EL (cell line): ENCODE results near the gene HCAR3.
A peak's percentile ranks its signal among the peaks of the same experiment; 100 is the strongest.
"Not testable (repeated sequence)": the region's sequence is repeated elsewhere in the genome, so short reads cannot be mapped to it uniquely, and the experiment has no call there.

Experiments
- DNase-seq: peaks from one replicate; pipeline ENCODE4 v3.0.0-alpha.2; 2016

HCAR3 gene

DNA sequence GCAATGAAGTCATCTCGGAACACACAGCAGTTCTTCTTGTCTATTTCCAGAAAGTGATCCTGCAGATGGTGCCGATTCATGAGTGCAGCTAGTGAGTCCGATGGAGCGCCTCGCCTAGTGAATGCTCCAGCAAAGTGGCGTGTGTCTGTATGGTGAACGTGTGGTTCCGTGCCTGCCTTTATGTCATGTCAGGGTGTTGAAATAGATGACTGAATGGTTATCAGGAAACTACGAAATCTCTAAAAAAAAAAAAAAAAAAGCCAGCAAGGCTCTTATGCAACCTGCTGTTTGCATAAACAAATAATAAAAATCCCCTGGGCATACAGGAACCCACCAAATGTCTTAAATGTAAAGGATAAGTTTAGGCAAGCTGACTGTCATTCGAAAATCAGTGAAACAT is at the start of gene HCAR3:
Gene HCAR3, minus strand, starts transcription at position 154 of the 400 bp plus-strand sequence. Its CDS starts 74 bp downstream, at position 80.
- DNase-seq, result not testable (repeated sequence)

DNA sequence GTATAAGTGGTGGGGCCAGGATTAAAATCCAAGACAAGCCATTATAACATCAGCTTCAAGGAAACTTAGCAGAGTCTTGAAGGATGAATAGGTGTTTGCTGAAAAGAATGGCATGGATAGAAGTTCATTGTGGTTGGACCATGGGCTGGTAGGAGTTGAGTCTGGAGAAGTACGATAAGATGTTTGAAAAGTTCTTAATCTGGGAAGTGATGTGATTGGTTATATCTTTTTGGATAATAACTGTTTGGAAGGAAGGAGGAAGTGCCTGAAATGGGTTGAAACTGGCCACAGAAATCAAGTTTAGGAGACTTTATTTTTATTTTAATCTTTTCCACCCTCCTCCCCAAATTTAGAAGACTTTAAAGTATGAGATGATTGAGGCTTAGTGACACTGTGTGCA is 41.0 kb upstream of the HCAR3 start:
- DNase-seq, result no peak

DNA sequence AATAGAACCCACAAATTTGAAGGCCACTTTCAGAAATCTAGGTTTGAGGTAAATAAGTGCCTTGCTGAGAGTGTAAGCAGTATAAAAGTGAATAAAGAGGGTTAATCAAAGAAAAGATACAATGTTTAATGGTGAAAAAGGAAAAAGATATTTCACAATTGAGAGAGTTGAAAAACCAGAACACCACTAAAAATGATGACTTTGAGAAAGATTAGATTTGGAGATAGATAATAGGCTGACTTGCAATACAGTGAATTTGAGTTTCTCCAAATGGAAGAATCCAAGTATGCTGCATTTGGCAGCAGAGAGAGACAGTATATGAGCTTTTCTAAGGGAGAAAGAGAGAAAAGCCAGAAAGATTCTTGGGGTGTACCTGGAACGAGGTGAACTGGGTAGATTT is 38.2 kb upstream of the HCAR3 start:
- no peak for DNase-seq

DNA sequence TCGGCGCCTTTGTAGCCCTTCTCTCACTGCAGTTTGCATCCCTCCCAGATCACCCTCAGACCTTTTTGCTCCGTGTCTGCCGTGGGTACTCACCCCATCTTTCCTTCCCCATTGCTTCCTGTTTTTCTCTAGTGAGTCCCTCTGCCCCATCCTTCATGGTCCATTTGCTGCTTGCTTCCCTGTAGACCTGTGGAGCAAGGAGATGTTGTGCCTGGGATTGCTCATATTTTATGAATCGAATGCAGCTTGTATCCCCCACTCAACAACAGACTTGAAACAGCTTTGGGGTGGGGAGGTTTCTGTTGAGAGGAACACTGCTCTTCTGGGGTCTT is 36.7 kb upstream of the HCAR3 start:
- peak; percentile 10 for DNase-seq

DNA sequence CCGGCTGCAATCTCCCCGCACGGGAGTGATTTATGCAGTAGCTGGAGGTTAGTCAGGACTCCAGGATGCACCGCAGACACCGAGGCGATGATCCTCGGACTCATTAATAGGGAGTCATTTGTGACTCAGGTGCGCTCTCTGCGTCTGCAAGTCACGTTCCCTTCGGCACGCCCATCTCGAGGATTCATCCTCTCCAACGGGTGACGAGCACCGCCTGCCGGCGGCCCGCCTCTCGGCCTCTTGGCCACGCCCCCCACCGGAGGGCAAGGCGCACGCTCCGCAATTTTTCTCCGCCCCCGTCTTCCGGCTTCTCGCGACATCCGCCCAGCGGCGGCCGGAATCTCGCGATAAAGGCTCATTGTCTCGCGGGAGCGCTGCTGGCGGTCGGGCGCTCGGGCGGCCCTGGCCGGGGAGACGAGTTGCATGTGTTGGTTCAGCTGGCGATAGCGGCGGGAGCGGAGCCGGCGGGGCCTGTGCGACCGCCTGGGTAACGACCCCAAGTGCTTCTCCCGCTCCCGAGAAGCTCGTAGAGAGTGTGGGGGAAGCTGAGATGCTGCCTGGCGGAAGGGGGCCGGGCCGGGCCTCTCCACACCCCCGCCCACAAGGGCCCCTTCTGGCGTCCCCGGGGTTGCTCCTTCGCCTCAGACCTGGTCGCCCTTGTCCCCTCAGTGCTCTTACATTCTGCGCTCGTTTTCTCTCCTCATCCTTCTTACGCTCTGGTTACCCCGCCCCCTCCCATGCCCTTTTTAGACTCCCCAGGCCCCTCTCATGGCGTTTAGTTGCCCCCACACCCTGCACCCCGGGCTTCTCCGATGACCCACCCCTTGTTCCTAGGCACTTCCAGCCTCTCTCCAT is 36.1 kb upstream of the HCAR3 start, which contains the start of gene DENR:
Gene DENR, plus strand, starts transcription at position 361 of the 855 bp plus-strand sequence. CDS start 878 bp downstream, outside the sequence.
- peak; percentile 98 for DNase-seq

DNA sequence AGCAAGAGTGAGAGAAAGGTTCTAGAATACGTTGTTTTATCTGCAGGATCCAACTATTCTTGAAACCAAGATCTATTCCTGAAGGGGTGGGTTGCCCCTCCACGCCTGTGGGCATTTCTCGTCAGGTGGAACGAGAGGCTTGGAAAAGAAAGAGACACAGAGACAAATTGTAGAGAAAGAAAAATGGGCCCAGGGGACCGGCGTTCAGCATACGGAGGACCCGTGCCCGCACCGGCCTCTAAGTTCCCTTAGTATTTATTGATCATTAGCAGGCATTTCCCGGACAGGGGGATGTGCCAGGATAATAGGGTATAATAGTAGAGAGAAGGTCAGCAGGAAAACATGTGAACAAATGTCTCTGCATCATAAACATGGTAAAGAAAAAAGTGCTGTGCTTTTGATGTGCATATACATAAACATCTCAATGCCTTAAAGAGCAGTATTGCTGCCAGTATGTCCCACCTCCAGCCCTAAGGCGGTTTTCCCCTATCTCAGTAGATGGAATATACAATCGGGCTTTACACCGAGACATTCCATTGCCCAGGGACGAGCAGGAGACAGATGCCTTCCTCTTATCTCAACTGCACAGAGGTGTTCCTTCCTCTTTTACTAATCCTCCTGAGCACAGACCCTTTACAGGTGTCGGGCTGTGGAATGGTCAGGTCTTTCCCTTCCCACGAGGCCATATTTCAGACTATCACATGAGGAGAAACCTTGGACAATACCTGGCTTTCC is 34.3 kb upstream of the HCAR3 start:
- not testable (repeated sequence) for DNase-seq

DNA sequence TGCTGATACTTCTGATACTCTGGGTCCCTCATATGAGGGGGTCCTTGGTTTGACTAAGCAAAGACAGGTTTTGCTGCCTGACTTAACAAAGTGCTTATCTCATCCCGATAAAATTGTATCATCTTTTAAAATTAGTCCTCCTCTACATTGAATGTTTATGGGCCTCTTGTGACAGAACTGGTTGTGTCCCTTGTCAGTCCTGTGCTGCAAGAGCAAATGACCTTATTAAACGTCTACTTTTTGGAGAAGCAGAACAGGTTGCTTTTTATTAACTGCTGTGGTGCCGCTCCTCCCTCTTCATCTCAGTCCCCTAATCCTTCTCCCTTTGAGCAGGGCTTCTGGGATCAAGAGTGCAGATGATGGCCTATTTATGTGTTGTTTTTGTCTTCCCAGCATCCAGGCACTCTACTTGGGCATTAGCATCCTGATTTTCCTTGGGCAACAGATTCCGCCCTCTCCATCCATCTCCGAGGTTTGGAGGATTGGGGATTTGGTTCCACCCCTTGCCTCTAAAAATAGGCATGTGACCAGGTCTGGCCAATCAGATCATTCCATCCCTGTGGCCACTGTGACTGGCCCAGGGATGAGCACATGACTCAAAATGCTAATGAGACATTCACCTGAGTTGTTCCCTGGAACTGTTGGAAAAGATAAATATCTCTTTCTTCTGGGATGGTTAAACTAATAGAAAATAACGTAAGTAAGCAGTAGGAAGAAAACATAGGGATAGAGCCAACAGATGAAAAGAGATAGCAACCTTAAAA is 33.1 kb upstream of the HCAR3 start:
- no peak for DNase-seq

DNA sequence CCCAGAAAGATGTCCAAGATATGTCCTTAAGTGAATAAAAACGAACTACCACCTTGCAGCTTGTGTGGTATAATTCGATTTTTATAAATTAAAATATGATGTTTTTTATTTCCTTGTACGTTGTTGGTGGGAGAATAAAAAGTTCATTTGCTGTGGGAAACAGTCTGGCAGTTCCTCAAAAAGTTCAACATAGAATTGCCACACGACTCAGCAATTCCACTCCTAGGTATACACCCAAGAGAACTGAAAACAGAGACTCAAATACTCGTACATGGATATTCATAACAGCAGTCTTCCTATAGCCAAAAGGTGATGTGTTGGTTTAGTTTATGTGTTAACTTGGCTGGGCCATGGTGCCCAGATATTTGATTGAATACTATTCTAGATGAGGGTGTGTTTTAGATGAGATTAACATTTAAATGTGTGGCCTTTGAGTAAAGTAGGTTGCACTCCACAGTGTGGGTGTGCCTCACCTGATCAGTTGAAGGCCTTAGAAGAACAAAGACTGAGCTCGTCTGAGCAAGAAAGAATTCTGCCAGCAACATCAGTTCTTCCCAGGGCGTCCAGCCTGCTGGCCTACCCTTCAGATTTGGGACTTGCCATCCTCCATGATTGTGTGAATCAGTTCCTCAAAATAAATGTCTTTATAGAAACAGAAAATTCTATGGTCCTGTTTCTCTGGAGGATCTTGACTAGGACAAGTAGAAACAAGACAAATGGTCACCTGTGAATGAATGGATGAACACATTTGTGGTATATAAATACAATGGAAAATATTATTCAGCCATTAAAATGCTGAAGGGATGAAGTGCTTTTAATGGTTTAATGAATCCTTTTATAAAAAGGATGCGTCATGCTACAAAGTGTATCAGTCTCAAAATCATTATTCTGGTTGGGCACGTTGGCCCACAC is 30.9 kb upstream of the HCAR3 start:
- no peak for DNase-seq

DNA sequence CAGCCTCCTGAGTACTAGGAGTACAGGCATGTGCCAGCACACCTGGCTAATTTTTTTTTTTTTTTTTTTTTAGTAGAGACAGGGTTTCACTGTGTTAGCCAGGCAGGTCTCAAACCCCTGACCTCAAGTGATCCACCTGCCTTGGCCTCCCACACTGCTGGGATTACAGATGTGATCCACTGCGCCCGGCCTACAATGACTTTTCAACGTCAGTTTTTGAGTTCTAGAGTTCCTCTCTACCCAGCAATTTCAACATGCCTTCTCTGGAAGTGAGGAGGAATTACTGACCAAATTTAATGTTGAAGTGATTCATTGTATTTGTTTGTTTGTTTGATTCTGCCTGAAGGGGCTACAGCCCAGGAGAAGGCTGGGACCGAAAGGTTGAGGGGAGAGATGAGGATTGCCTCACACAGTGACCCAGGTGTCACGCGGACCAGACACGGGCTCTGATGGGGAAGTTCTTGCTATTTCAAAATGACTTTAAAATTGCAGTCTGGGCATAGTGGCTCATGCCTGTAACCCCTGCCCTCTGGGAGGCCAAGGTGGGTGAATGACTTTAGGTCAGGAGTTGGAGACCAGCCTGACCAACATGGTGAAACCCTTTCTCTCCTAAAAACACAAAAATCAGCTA is 27.4 kb upstream of the HCAR3 start:
- no peak for DNase-seq

DNA sequence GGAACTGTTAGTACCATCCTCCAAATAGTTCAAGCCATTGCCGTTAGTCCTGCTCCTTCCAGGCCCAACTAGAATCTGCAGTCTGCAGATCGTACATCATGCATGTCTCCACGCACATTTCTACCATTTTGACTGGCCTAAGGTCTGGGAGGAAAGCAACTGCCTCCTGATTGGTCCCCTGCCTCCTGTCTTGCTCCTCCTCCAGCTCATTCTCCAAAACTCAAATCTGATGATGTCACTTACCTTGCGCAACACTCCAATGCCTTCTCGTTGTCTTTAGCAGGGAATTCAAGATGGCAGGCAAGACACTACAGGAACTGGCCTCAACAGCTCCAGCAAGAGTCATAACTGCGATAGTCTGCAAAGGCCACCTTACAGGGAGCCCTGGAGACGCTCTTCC is 23.7 kb upstream of the HCAR3 start:
- peak; percentile 10 for DNase-seq

DNA sequence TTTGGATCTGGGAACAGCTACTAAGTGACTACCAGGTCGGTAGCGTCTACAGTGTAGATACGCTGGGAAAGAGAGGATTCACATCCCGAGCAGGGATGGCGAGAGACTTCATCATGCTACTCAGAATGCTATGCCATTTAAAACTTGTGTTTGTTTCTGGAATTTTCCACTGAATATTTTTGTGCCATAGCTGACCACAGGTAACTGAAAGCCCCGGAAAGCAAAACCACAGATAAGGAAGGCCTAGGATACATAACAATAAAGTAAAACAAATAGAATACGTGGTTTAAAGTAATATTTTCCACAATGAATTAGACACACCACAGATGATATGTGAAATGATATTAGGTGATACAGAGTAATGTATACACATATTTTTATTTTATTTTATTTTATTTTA is 22.0 kb upstream of the HCAR3 start:
- DNase-seq, result no peak

DNA sequence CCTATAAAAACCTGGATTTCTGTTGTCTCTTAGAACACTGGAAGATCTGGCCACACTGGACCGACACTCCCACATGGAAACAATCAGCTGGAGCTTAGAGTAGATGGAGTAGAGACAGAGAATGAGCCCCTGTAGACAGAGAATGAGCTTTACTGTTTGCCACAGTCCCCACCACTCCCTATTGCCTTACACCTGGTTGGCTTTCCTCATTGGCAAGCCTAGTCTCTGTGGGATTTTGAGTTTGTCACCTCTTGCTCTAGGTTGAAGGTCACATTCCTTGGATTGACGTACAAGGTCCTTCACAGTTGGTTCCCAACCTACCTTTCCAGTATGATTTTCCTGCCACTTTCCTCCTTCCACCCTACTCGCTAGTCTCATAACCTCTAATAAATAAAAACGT is 16.0 kb upstream of the HCAR3 start:
- DNase-seq, result no peak

DNA sequence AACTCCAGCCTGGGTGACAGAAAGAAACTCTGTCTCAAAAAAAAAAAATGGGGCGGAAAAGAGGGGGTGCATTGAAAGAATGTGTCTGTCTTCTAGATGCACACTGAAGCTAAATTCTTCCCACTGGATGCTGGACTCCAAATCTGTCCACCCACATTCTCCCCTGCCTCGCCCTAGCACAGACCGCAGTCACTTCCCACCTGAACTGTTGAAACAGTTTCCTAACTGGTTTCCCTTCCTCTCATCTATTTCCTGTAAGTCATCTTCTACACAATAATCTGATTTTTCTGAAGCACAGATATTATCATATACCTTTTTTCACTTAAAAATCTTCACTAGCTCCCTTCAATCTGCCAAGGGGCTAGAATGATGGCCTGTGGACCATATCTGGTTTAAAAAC is 15.6 kb upstream of the HCAR3 start:
- no peak for DNase-seq

DNA sequence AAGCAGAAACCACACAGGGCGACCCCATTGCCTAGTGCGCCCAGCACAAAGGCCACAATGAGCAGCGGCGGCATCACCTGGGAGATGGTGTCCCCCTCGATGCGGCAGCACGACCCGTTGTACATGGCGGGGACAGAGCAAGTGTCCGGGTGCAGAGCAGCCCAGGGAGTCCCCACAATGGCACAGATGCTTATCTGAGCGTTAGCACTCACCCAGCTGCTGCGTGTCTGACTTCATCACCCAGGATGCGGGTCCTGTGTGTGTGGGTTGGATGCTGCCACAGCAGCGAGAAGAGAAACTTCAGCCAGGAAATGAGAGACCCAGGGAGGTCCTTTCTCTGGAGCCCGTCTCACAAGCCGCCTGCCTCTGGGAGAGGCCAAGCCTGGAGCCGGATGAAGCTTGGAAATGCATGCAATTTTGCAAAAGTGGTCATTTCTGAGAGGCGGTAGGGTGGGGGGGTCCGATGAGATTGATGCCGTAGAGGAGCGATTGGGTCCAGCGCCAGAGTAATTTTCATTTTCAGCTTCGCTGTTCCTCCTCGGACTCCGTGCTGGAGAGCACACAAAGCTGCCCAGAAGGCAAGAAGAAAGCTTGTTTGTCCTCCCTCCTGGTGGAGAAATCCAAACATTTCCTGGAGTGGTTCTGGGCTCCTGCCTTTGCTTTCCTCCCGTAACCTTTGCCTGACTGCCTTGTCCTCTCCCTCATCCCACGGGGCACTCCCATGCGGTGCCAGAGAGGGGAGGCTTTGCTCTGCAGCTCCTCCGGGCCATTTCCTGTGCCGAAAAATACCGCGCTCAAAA is 13.8 kb upstream of the HCAR3 start, which contains the start of gene HCAR1:
Gene HCAR1, minus strand, starts transcription at position 630 of the 800 bp plus-strand sequence. Its CDS starts 505 bp downstream, at position 125.
- no peak for DNase-seq

DNA sequence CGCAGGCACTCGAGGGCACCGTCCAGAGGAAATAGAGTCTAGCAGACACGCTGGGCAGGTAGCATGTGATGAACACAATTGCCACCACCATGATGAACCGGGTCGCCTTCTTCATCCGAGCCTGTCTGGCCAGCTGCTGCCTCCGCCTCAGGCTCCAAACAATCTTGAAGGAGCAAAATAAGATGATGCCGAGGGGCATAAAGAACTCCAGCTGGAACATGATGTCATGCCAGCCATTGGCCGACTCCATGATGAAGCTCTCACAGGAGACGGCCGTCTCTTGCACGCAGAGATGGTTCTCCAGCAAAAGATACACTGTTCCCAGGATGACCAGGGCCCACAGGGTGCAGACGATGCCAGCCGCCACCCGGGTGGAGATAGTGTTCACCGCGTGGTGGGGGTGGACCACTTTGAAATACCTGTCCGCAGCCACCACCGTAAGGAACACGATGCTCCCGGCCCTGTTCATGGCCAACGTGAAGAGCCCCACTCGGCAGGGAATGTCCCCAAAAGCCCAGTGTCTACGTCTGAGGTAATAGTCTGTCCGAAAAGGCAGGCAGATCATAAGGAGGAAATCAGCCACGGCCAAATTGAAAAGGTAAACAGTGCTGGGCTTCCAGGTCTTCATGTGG is 13.1 kb upstream of the HCAR3 start:
- DNase-seq, result no peak

DNA sequence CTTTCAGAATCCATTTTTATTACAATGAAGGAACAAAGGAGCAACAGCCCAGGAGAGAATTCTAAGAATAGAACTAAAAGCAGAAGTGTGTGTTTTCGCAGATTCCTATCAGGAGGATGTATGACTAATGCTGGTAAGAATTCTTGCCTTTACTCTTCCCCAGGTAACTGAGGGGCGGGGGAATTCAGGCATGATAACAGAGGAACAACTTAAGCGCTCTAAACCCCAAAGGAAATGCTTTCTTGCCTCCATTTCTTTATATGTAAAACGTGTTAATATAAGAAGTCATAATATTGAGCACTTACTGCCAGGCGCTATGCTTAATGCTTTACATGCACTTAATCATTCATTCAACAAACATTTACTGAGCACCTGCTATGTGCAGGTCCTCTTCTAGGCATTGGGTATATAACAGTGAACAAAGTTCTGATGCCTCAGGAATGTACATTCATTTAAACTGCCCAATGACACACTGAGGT is 9.5 kb upstream of the HCAR3 start:
- DNase-seq, result no peak

DNA sequence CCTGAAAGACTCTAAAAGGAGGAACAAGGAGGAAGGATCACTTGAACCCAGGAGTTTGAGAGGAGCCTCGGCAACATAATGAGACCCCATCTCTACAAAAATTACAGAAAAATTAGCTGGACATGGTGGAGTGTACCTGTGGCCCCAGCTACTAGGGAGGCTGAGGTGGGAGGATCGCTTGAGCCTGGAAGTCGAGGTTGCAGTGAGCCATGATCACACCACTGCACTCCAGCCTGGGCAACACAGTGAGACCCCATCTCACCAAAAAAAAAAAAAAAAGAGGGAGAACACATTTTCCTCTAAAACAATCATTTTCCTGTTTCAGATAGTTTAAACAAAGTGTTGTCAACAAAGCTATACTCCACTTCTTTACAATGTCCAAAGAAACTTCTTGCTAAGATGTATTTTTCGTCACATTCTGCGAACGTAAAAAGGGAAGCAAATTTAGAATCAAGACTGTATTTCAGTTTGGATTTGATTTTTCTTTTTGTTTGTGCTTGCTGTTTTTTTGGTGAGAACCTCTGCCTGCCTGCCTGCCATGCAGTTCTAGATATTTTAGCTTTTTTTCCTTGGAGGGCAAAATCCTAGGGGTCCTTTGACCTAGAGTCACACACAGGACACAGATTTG is 9.0 kb upstream of the HCAR3 start:
- no peak for DNase-seq

DNA sequence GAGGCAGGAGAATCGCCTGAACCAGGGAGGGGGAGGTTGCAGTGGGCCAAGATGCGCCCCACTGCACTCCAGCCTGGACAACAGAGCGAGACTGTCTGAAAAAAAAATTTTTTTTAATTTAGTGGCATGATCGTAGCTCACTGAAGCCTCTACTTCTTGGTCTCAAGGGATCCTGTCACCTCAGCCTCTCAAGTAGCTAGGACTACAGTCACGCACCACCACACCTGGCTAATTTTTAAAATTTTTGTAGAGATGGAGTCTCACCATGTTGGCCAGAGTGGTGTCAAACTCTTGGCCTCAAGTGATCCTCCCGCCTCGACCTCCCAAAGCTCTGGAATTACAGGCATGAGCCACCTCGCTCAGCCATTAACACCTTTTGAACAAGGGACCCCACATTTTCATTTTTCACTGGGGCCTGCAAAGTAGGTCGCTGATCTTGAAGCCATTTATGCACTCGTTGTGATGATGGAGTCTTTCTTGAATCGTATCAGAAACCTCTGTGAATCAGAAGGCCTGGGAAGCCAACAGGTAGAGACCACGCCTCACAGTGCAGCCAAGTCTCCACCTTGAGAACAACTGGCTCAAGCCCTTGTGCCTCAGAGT is 8.1 kb upstream of the HCAR3 start:
- no peak for DNase-seq

DNA sequence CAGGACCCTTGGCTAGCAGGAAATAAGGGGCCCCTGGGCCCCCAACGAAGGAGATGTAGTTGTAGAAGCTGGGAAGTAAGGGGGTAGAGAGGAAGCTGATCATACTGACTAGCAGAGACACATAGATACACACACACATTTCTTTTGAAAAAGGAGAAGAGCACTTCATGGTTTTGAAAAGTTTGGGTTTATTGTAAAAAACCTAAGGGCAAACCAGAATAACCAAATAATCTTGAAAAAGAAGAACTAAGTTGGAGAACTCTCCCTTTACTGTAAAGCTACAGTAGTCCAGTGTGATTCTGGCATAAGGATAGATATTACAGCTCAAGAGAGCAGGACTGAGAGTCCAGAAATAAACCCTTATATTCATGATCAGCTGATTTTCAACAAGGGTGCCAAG is 5.8 kb upstream of the HCAR3 start:
- DNase-seq, result no peak
